Hepatocyte (in vitro differentiated cells): ENCODE results near the gene ANO7. TPM values are rescaled to one million over a fixed set of nuclear protein-coding genes. Genes with fewer than 3 reads are reported as not detected.

Experiments
- DNase-seq: peaks from one replicate; pipeline ENCODE4 v3.0.0-alpha.2; 2016; ENCODE audit warnings: low spot score
- H2AFZ ChIP-seq: fragments of 200-600 bp; sonication (generic); 2 replicates; pipeline ENCODE4 v1.6.0; 2016; ENCODE audit warnings: antibody characterized with exemption, mild to moderate bottlenecking
- H3K27ac ChIP-seq: fragments of 200-600 bp; sonication (generic); 2 replicates; pipeline ENCODE4 v1.5.1; 2016; ENCODE audit warnings: mild to moderate bottlenecking
- H3K27me3 ChIP-seq: fragments of 200-600 bp; sonication (generic); 2 replicates; pipeline ENCODE4 v1.6.1; 2016
- H3K36me3 ChIP-seq: fragments of 200-600 bp; sonication (generic); replicated peaks from 2 replicates; pipeline ENCODE4 v1.5.1; 2016; ENCODE audit warnings: low read depth; ENCODE audit not compliant: insufficient read depth
- H3K4me1 ChIP-seq: fragments of 200-600 bp; sonication (generic); 2 replicates; pipeline ENCODE4 v1.5.1; 2016; ENCODE audit warnings: mild to moderate bottlenecking, moderate library complexity; ENCODE audit not compliant: insufficient read depth
- H3K4me2 ChIP-seq: fragments of 200-600 bp; sonication (generic); 2 replicates; pipeline ENCODE4 v1.6.0; 2016
- H3K4me3 ChIP-seq: fragments of 200-600 bp; sonication (generic); 2 replicates; pipeline ENCODE4 v1.5.1; 2016; ENCODE audit warnings: mild to moderate bottlenecking
- H3K79me2 ChIP-seq: fragments of 200-600 bp; sonication (generic); 2 replicates; pipeline ENCODE4 v1.6.0; 2017; ENCODE audit warnings: mild to moderate bottlenecking
- H3K9me2 ChIP-seq: fragments of 200-600 bp; sonication (generic); replicated peaks from 2 replicates; pipeline ENCODE4 v1.6.0; 2017; ENCODE audit warnings: mild to moderate bottlenecking; ENCODE audit not compliant: insufficient read depth
- H3K9me3 ChIP-seq: fragments of 200-600 bp; sonication (generic); 2 replicates; pipeline ENCODE4 v1.5.1; 2016; ENCODE audit warnings: low read depth, mild to moderate bottlenecking
- H4K20me1 ChIP-seq: fragments of 200-600 bp; sonication (generic); 2 replicates; pipeline ENCODE4 v1.6.0; 2016; ENCODE audit warnings: mild to moderate bottlenecking; ENCODE audit not compliant: insufficient read depth, poor library complexity, severe bottlenecking
- EZH2 ChIP-seq: fragments of 200-600 bp; sonication (generic); IDR thresholded peaks from 2 replicates; pipeline ENCODE4 v1.6.1; 2016; ENCODE audit warnings: antibody characterized with exemption, mild to moderate bottlenecking, borderline replicate concordance
- EZH2phosphoT487 ChIP-seq: fragments of 200-600 bp; sonication (generic); IDR thresholded peaks from one replicate; pipeline ENCODE4 v1.6.1; 2018; ENCODE audit warnings: antibody characterized with exemption, mild to moderate bottlenecking, low read depth, moderate library complexity; ENCODE audit not compliant: unreplicated experiment, severe bottlenecking
- WGBS: methylation state at CpG from one replicate; pipeline ENCODE4 v1.1.6; 2016; ENCODE audit warnings: low lambda C conversion rate; ENCODE audit errors: missing lambda C conversion rate; 5-methylcytosine and 5-hydroxymethylcytosine counted together
- polyA plus RNA-seq: library from polyadenylated mRNA; unstranded; fragments of >200 nt; fragmentation: Nextera tagmentation; extraction: Ambion mirVana; gene quantifications from 2 replicates; pipeline ENCODE4 v1.2.1, GENCODE V29; 2016
- total RNA-seq: library from RNA; depleted of rRNA; stranded (reverse); fragments of >200 nt; gene quantifications from 2 replicates; pipeline ENCODE4 v1.2.3, GENCODE V29; 2014
- TF ChIP-seq, protein P1 (sequence below): fragments of 200-600 bp; sonication (generic); IDR thresholded peaks from 2 replicates; pipeline ENCODE4 v1.5.1; 2016; ENCODE audit warnings: antibody characterized with exemption, mild to moderate bottlenecking; ENCODE audit not compliant: poor library complexity

Gene ANO7
- total and polyA plus RNA-seq, 2 experiments from 2014 or later = 1.00 to 1.4 TPM

DNA sequence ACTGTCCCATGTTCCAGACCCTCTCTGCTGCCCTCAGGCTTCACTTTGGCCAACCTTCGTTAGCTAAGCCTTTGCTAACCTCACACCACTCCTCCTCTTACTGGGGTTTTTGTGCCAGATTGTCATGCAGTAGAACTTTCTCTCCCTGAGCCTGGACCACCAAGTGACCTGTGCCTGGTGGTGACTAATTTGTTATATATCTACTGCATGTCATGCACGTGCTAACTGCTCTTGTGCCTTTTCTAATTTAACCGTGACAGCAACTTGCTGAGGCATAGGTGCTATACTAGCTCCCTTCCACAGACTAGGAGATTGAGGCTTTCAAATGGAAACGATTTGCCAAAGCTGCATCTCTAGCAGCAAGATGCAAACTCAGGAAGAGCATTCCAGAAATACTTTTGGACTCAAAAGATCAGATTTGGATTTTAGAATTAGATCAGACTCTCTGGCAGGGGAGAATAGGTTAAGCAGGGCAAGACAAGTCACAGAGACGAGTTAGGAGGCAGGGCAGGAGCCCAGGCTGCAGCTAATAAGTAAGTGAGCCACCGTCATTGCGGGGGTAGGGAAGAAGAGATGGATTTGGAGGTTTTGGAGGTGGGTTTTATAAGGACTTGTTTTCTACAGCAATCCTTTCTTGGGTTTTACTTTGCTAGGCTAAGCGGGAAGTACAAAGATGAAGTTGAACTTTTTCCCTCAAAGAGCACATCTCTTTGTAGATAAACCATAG lies 36.4 kb upstream of the ANO7 start:
- Histone ChIP-seq H3K4me1 (no peaks in the 10 kb centered on the region), H3K9me2 (no peaks in the 10 kb centered on the region), H3K9me3 (no peaks in the 10 kb centered on the region), H3K4me2 (no peak overlapping the region), H3K27ac (no peak overlapping the region), H3K79me2 (peaks cover 8% of the 10 kb centered on the region), H4K20me1 (no peaks in the 10 kb centered on the region), H2AFZ (no peak overlapping the region), H3K36me3 (no peaks in the 10 kb centered on the region), H3K27me3 (no peaks in the 10 kb centered on the region), H3K4me3 (no peak overlapping the region)
- 71% methylated on average over 8 of the region's 8 CpGs for WGBS
- TF ChIP-seq, protein P1, sequence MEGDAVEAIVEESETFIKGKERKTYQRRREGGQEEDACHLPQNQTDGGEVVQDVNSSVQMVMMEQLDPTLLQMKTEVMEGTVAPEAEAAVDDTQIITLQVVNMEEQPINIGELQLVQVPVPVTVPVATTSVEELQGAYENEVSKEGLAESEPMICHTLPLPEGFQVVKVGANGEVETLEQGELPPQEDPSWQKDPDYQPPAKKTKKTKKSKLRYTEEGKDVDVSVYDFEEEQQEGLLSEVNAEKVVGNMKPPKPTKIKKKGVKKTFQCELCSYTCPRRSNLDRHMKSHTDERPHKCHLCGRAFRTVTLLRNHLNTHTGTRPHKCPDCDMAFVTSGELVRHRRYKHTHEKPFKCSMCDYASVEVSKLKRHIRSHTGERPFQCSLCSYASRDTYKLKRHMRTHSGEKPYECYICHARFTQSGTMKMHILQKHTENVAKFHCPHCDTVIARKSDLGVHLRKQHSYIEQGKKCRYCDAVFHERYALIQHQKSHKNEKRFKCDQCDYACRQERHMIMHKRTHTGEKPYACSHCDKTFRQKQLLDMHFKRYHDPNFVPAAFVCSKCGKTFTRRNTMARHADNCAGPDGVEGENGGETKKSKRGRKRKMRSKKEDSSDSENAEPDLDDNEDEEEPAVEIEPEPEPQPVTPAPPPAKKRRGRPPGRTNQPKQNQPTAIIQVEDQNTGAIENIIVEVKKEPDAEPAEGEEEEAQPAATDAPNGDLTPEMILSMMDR = no peak
- TF ChIP-seq EZH2phosphoT487 = no peak
- no peak for TF ChIP-seq EZH2
- DNase-seq = no peak

DNA sequence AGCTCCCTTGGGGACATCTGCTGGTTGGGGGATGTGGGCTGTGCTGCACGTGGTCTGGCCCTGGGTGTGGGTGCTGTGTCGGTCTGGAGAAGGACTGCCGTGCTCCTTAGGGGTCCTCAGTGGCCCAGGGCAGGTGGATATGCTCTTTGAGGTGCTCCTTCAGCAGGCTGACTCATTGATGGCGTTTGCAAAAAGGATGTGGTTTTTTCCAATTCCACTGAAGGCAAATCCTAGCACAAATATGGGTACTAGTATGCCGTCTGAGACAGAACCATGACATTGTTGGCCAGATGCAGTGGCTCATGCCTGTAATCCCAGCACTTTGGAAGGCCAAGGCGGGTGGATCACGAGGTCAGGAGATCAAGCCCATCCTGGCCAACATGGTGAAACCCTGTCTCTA lies 34.9 kb upstream of the ANO7 start:
- Histone ChIP-seq H2AFZ (no peak overlapping the region), H4K20me1 (no peaks in the 10 kb centered on the region), H3K36me3 (no peaks in the 10 kb centered on the region), H3K4me1 (no peaks in the 10 kb centered on the region), H3K27me3 (no peaks in the 10 kb centered on the region), H3K4me3 (no peak overlapping the region), H3K9me3 (no peaks in the 10 kb centered on the region), H3K9me2 (no peaks in the 10 kb centered on the region), H3K4me2 (no peak overlapping the region), H3K27ac (no peak overlapping the region), H3K79me2 (peaks cover 6% of the 10 kb centered on the region)
- 91% methylated on average over 7 of the region's 7 CpGs for WGBS
- no peak for TF ChIP-seq EZH2phosphoT487
- TF ChIP-seq, protein P1 = no peak
- TF ChIP-seq EZH2 = no peak
- DNase-seq = no peak

DNA sequence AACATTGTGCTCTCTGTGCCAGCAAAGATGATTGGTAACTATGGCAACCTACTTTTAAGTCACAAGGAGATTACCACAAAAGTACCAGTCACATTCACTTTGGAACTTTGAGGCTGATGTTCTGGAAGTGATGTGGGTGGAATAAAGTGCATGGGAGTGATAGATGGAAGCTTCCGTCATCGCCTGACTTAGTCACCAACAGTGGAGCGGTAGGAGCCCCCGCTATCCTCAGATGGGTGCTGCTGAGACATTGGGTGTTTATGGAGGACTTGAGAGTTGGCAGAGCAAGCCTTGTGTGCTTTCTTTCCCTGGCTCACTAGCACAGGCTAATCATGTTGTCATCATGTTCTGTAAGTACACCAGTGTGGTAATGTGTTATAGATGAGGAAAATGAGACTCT lies 33.6 kb upstream of the ANO7 start:
- 97% methylated on average over 4 of the region's 4 CpGs for WGBS
- Histone ChIP-seq H3K4me3 (no peak overlapping the region), H2AFZ (no peak overlapping the region), H3K27me3 (no peaks in the 10 kb centered on the region), H3K9me3 (no peaks in the 10 kb centered on the region), H3K79me2 (peaks cover 6% of the 10 kb centered on the region), H4K20me1 (no peaks in the 10 kb centered on the region), H3K9me2 (no peaks in the 10 kb centered on the region), H3K4me1 (no peaks in the 10 kb centered on the region), H3K4me2 (no peak overlapping the region), H3K27ac (no peak overlapping the region), H3K36me3 (no peaks in the 10 kb centered on the region)
- TF ChIP-seq EZH2phosphoT487 = no peak
- TF ChIP-seq, protein P1 = no peak
- TF ChIP-seq EZH2 = no peak
- no peak for DNase-seq
